ENCODE results near the gene NPB. TPM values are rescaled to one million over a fixed set of nuclear protein-coding genes. Genes with fewer than 3 reads are reported as not detected.

NPB gene
- total and polyA plus RNA-seq, 9 donors: 0.43 to 3.1 (median 1.3) TPM

GRCh38 chr17:81885869-81886548 is 16.0 kb upstream of the NPB start:
- Histone ChIP-seq H3K4me1 (ENCODE audit: insufficient read depth) (peaks cover 6% of the 10 kb centered on the region), H3K36me3 (no peaks in the 10 kb centered on the region), H3K4me3 (no peak overlapping the region), H3K27ac (no peak overlapping the region), H3K9me3 (no peaks in the 10 kb centered on the region), H3K27me3 (no peaks in the 10 kb centered on the region)
- no peak for DNase-seq
- 71 to 86% (median 85%) methylated on average over 11 of the region's 11 CpGs for WGBS, 3 donors
- intact Hi-C loops (cut with DNase I): no loop called here
- TF ChIP-seq CTCF (IDR thresholded peaks at IDR 0.05): no peak
- no peak for TF ChIP-seq POLR2A (IDR thresholded peaks at IDR 0.05)
- no peak for TF ChIP-seq EP300 (IDR thresholded peaks at IDR 0.05)

- no peaks in the 10 kb centered on the region for H3K9me3 ChIP-seq
- 90 to 92% (median 92%) methylated on average over 44 of the region's 44 CpGs for WGBS, 3 donors
- no peak overlapping the region for H3K4me3 ChIP-seq
- H3K36me3 ChIP-seq: no peaks in the 10 kb centered on the region
- no peak overlapping the region for H3K27ac ChIP-seq
- H3K4me1 ChIP-seq (ENCODE audit: insufficient read depth): peaks cover 11% of the 10 kb centered on the region
- no peaks in the 10 kb centered on the region for H3K27me3 ChIP-seq
- intact Hi-C loops (cut with DNase I): no loop called here
- no peak for TF ChIP-seq CTCF (IDR thresholded peaks at IDR 0.05)
- no peak for TF ChIP-seq POLR2A (IDR thresholded peaks at IDR 0.05)
- no peak for TF ChIP-seq EP300 (IDR thresholded peaks at IDR 0.05)
- no peak for DNase-seq
These were observed 13.7 kb upstream of the NPB start for GRCh38 chr17:81888105-81888987.

GRCh38 chr17:81888988-81889595 is 12.9 kb upstream of the NPB start:
- WGBS, 3 donors: 84 to 90% (median 86%) methylated on average over 16 of the region's 16 CpGs
- TF ChIP-seq CTCF (IDR thresholded peaks at IDR 0.05) (no peak), EP300 (IDR thresholded peaks at IDR 0.05) (no peak), POLR2A (IDR thresholded peaks at IDR 0.05) (no peak)
- intact Hi-C loops (cut with DNase I): no loop called here
- Histone ChIP-seq H3K36me3 (no peaks in the 10 kb centered on the region), H3K27me3 (no peaks in the 10 kb centered on the region), H3K4me3 (no peak overlapping the region), H3K27ac (no peak overlapping the region), H3K4me1 (ENCODE audit: insufficient read depth) (peaks cover 11% of the 10 kb centered on the region), H3K9me3 (no peaks in the 10 kb centered on the region)
- no peak for DNase-seq

- Histone ChIP-seq H3K4me1 (ENCODE audit: insufficient read depth) (peaks cover 11% of the 10 kb centered on the region), H3K9me3 (no peaks in the 10 kb centered on the region), H3K4me3 (no peak overlapping the region), H3K36me3 (no peaks in the 10 kb centered on the region), H3K27me3 (no peaks in the 10 kb centered on the region), H3K27ac (no peak overlapping the region)
- 77 to 83% (median 82%) methylated on average over 9 of the region's 9 CpGs for WGBS, 3 donors
- no peak for TF ChIP-seq POLR2A (IDR thresholded peaks at IDR 0.05)
- no peak for TF ChIP-seq EP300 (IDR thresholded peaks at IDR 0.05)
- no peak for TF ChIP-seq CTCF (IDR thresholded peaks at IDR 0.05)
- DNase-seq: no peak
- intact Hi-C loops (cut with DNase I): no loop called here
These were observed 12.4 kb upstream of the NPB start for GRCh38 chr17:81889602-81890001.

Data from ovary (tissue), 9 donors.